ENCODE results near the gene MAG. TPM values are rescaled to one million over a fixed set of nuclear protein-coding genes. Genes with fewer than 3 reads are reported as not detected.

MAG gene
- total and polyA plus RNA-seq, 2 of the 13 experiments (the other 11 are each of a cell fraction or from before 2014, with no cell fraction given), result 0.20 to 1.3 TPM

GRCh38 chr19:35248310-35249145, 43.4 kb upstream of the MAG start, which contains the start of gene LSR (continued):
- TF ChIP-seq PRDM15 (CRISPR knock-in tag; IDR thresholded peaks at IDR 0.05) (peak; percentile 97), NR3C1 (CRISPR knock-in tag; IDR thresholded peaks at IDR 0.05) (no peak), MZF1 (CRISPR knock-in tag; IDR thresholded peaks at IDR 0.05; ENCODE audit: borderline replicate concordance) (peak; percentile 4; the same call in 1 of the 2 replicates), ZNF451 (CRISPR knock-in tag; IDR thresholded peaks at IDR 0.05) (no peak; the same call in 1 of the 2 replicates), SRF (IDR thresholded peaks at IDR 0.05; ENCODE audit: low read depth, low read length) (no peak), GFI1 (CRISPR knock-in tag; IDR thresholded peaks at IDR 0.05; ENCODE audit: borderline replicate concordance) (peak; percentile 81; the same call in 1 of the 2 replicates), CTCF (CRISPR knock-in tag; IDR thresholded peaks at IDR 0.05) (peak; percentile 34; the same call in 1 of the 2 replicates), HNRNPK (IDR thresholded peaks at IDR 0.05; ENCODE audit: low read depth, low read length, poor library complexity, severe bottlenecking) (peak; percentile 83), MTF1 (CRISPR knock-in tag; IDR thresholded peaks at IDR 0.05) (no peak), ZNF564 (CRISPR knock-in tag; IDR thresholded peaks at IDR 0.05) (0 out of 2 replicates have a peak, but pooled peaks have one; percentile 51), MIER3 (CRISPR knock-in tag; IDR thresholded peaks at IDR 0.05; ENCODE audit: borderline replicate concordance) (peak; percentile 90; the same call in 1 of the 2 replicates), U2AF1 (optimal IDR thresholded peaks at IDR 0.05; ENCODE audit: low read depth, low read length) (no peak), WIZ (CRISPR knock-in tag; IDR thresholded peaks at IDR 0.05) (no peak; the same call in 1 of the 2 replicates), ZNF496 (CRISPR knock-in tag; IDR thresholded peaks at IDR 0.05; ENCODE audit: insufficient replicate concordance) (no peak), ELF3 (CRISPR knock-in tag; IDR thresholded peaks at IDR 0.05) (peak; percentile 41), ZNF33B (CRISPR knock-in tag; IDR thresholded peaks at IDR 0.05) (no peak), RBM22 (optimal IDR thresholded peaks at IDR 0.05; ENCODE audit: low read length) (peak; percentile 69), ZNF879 (CRISPR knock-in tag; IDR thresholded peaks at IDR 0.05) (peak; percentile 26; the same call in 1 of the 2 replicates), NPAS2 (CRISPR knock-in tag; IDR thresholded peaks at IDR 0.05; ENCODE audit: borderline replicate concordance) (no peak), ZNF614 (CRISPR knock-in tag; IDR thresholded peaks at IDR 0.05; ENCODE audit: borderline replicate concordance) (peak; percentile 33; the same call in 1 of the 2 replicates), MATR3 (CRISPR knock-in tag; IDR thresholded peaks at IDR 0.05) (no peak), MTF2 (CRISPR knock-in tag; IDR thresholded peaks at IDR 0.05; ENCODE audit: borderline replicate concordance) (peak; percentile 47; the same call in 1 of the 2 replicates), NBN (conservative IDR thresholded peaks at IDR 0.05) (no peak), RFX5 (IDR thresholded peaks at IDR 0.05; ENCODE audit: low read depth, low read length) (no peak), ZNF598 (CRISPR knock-in tag; IDR thresholded peaks at IDR 0.05; ENCODE audit: borderline replicate concordance) (no peak), RARG (CRISPR knock-in tag; IDR thresholded peaks at IDR 0.05; ENCODE audit: low read depth) (no peak), SMARCC2 (IDR thresholded peaks at IDR 0.05) (no peak)
